ENCODE data around the gene PTPRD.
A peak's percentile ranks its signal among the peaks of the same experiment; 100 is the strongest.

Gene PTPRD

DNA sequence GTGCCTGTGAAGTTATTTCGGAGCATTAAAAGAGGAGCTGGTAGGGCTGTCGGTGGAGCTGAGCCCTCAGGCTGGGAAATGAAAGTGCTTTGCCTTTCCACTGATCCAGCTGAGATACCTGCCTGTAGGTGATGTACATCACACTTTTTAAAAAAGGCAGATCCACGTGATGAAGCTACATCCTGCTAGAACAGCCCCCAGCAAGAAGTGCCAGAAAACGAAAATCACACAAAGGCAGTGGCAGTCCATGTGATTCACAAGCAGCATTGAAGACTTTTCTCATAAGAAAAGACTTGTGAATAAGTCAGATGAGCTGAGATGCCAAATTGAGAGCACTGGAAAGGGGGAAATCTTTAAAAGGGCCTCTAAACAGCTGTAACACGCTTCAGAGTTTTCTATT, 765.1 kb downstream of the PTPRD start:
- no peak for DNase-seq

- no peak for DNase-seq
Measured at GRCh38 chr9:9846557-9846956, 766.2 kb downstream of the PTPRD start.

GRCh38 chr9:9820436-9820835, 792.4 kb downstream of the PTPRD start:
- DNase-seq = no peak

- no peak for DNase-seq
Measured at GRCh38 chr9:9819886-9820285, 792.9 kb downstream of the PTPRD start.

GRCh38 chr9:9817176-9817575, 795.6 kb downstream of the PTPRD start:
- DNase-seq = no peak

DNA sequence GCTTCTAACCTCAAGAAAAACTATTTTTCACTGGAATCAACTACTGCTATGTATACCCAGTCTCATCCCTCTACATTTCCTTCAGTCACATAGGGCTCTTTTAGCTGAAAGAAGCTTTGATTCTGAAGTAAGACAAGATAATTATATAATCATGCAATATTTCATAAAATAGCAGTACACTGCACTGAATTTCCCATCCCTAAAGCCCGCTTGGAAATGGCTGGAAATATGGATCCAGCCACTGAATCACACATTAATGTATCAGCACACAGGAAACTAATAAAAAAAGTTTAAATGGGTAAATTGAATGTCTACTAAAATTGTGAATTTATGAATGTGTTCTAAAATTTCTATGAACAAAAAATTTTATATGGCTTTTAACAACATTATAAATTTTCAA, 808.7 kb downstream of the PTPRD start:
- no peak for DNase-seq

DNA sequence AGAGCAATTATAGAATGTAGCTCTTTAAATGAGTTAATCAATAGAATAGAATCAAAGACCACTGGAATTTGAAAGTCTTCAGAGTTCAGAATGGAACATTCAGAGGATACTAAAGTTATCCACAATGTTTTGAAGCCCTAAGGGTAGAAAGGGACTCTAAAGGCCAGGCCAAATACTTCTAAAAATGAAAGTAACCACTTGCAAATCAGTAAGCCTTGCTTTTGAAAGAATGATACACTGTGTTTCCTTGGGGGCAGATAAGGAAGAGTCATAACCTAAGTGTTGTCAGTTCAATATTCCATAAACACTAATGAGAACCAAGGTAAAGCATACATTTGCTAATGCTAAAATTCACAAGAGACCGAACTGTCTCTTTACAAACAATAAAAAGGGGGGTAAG, 813.5 kb downstream of the PTPRD start:
- no peak for DNase-seq

GRCh38 chr9:9792144-9792857, 820.5 kb downstream of the PTPRD start:
- no peak for DNase-seq

- DNase-seq = peak; percentile 12
Measured at GRCh38 chr9:9791611-9792010, 821.2 kb downstream of the PTPRD start.

DNA sequence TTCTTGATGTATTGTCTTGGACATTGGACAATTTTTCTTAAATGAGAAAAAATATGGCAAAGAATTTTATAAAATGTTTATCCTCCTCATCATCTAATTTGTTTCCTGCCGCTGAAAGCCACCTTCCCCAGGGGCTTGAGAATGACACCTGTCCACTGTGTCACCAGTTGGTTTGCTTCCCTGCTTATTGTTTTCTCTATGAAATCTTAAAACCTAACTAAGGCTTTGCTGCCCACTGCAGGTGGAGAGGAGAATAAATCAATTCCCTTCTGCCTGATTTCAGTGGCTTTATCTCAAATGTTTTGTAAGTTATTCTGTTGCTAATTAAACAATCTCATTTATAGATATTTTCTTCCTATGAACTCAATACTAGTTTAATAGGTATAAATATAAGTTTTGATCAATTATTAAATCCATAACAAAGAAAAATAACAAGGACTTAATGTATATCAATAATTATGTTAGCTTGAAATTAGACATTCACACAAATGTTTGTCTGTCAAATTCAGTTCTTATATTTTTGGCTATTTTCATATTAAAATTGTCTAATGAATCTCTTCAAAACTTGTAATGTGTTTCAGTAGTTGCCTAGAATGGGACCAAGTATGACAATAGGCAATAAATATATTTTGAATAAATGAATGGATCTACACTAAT, 822.5 kb downstream of the PTPRD start:
- DNase-seq = peak; percentile 80

DNA sequence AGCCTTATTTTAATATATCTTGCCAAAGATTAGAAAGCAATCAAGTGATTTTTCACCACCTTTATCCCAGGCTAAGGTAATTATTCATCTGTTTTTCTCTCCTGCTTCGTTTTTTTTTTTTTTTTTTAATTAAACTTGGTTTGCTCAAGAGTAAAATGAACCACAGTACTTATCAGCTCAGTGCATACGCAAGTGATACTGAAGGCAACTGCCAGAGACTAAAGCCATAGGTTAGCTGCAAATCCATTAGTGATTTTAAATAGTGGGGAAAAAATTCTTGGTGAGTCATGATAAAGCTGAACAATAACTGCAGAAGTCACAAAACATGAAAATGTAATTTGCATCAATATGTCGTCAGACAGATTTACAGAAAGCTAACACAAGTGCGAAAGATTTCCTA, 829.1 kb downstream of the PTPRD start:
- DNase-seq = no peak

DNA sequence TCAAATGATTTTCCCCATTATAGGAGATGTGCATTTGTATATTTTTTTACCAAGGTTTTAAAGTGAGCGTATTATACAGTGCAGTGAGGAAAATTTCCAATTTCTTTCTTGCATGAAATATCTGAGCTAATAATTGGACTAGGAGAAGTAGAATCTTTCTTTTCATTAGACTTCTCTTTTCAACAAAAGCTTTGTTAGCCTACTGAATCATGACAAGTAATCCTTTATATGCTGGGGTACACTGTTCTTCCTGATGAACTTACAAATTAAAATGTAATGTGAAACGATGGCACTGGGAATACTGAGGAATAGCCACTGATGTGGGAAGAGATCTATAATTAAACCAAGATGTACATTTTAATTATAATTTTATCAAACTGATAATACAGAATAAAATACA, 829.6 kb downstream of the PTPRD start:
- DNase-seq = no peak

- DNase-seq = no peak
Measured at GRCh38 chr9:9778293-9778692, 834.5 kb downstream of the PTPRD start.

GRCh38 chr9:9774471-9774870, 838.3 kb downstream of the PTPRD start:
- no peak for DNase-seq

DNA sequence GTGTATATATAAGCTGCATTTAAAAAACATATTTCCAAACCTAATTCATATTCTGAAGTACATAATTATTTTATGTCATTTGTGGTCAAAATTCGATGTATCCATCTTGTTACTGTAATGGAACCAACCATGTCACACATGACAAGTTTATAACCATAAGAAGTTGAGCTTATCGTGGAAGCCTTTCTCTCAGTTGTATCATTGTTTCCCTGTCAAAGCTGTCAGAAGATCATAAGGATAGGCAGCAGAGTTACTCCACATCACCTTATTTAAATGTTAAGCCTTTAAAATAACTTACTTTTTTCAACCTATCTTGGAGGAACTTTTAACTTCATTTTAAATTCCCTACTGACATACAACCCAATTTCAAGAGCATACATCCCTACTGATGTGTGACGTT, 841.5 kb downstream of the PTPRD start:
- no peak for DNase-seq

DNA sequence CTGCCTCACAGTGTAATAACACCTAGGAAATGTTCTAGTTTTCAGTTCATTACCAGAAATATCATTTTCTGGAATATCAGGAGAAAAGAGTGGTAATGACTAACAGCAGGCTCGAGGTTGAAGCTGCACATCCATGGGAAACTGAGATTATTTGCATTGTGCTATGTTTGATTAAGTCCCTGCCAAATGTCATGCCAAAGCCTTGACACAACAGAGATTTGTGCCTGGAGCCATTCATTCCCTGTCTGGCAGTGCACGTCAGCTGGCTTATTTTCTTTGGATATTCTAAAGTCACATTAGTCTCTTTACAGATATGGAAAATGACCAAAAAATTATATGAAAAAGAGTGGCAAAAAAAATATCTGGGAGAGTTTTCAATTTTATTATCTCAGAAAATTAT, 848.0 kb downstream of the PTPRD start:
- peak; percentile 17 for DNase-seq

DNA sequence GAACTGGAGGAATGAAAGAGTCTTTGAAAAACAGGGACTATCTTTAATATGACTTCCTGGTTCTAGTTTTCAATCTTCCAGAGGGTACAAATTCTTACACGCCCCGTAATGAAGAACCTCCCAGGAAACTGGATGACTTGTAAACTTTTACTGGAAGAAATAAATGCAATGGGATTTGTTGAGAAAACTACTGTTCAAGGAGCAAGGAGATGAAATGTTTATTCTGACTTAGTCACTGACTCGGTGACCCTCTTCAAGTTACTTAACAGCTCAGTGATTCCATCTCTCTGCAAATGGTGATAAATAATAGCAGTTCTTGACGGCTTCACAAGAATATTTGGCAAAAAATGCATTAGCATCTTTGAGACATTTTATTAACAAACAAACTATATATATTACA, 858.6 kb downstream of the PTPRD start:
- DNase-seq = no peak

DNA sequence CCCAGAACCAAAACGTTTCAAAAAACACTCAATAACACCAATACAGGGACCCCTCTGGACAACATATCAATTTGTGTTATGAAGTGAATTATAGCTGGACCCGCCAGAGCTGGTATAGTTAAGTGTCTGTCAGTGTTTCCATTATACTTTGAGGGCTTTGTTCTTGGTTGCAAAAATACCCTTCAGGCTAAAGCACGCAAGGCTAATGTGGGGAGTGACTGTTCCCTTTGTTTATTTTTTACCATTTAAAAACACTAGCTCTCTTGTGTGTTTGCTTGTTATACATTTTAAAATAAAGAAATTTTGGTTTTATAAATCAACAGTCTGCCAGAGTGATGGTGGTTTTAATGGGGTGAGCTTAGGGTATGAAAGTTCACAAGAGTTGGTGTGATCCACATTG, 859.5 kb downstream of the PTPRD start:
- no peak for DNase-seq

GRCh38 chr9:9752722-9753121, 860.1 kb downstream of the PTPRD start:
- no peak for DNase-seq

GRCh38 chr9:9751996-9752395, 860.8 kb downstream of the PTPRD start:
- no peak for DNase-seq

DNA sequence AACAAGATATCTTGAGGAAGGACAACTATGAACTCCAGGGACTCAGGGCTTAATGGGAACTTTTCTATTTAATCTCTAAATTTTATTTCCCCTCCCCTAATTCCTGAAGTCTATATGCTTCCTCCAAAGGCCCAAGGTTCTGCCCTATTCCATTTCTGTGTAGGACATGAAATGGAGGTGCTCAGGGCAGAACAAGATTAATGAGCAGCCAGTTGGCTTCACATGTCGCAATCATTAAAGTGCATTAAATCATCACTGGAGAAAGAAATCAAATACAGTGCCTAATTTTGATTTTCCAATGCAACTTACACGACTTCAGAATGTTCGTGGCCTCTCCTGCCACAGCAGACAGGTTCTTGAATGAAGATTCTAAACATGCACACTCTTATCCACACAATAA, 862.1 kb downstream of the PTPRD start:
- DNase-seq = no peak

- DNase-seq = no peak
Measured at GRCh38 chr9:9749591-9749990, 863.2 kb downstream of the PTPRD start.

DNA sequence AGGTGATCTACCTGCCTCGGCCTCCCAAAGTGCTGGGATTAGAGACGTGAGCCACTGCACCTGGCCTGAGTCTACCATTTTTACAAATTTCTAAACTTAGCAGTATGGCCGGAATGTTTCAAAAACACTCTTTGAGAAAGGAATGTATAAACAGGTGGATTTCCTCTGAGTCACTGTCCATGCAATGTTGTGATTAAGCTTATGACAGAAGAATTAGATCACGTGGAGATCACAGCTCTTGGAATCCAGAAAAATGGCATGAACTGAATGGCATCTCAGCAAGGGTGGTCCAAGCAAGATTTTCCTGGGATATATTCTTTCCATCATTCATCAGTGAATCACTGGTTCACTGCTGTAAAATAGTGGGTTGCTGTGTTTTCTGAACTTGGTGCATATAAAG, 865.0 kb downstream of the PTPRD start:
- DNase-seq = no peak

GRCh38 chr9:9746826-9747225, 866.0 kb downstream of the PTPRD start:
- no peak for DNase-seq

GRCh38 chr9:9743822-9744221, 869.0 kb downstream of the PTPRD start:
- DNase-seq = no peak
